RPMI8226 (cell line): ENCODE results near the gene RPH3AL.
A peak's percentile ranks its signal among the peaks of the same experiment; 100 is the strongest.

ENCODE experiments used
- DNase-seq: peaks from one replicate; pipeline ENCODE4 v3.0.0-alpha.2; 2015

The RPH3AL gene

GRCh38 chr17:351449-351738 is 1.2 kb downstream of the RPH3AL start:
- no peak for DNase-seq

DNA sequence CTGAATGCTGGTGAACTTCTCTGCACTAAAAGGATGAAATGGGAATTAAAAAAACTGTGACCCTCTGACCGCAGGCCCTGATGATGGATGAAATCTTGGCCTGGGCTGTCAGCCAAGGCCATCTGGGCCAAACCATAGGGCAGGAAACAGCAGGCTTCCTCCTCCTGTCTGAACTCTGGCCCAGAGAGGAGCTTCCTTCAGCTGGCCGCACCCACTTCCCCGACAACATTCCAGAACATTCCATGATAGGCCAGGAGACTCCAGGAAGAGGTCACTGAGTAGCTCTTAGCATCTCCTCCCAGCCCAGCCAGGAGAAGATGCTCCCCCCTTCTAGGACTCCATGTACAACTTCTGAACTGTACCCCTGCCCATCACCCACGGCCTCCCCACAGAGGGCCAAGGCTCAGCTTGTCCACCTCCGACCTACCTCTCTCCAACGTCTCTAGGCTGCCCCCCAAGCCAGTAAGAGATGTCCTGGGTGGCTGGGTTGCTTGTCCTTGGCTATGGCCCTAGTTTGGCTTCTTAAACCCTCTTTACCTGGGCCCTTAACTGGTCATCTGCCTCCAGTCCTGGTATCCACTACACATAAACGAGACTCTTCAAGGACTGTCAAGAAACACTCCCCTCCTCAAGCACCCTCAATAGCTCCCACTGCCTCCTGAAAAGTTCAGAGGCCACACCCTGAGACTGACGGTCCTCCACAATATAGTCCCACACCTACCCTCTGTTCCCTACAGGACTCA is 1.7 kb downstream of the RPH3AL start:
- DNase-seq = peak; percentile 84

DNA sequence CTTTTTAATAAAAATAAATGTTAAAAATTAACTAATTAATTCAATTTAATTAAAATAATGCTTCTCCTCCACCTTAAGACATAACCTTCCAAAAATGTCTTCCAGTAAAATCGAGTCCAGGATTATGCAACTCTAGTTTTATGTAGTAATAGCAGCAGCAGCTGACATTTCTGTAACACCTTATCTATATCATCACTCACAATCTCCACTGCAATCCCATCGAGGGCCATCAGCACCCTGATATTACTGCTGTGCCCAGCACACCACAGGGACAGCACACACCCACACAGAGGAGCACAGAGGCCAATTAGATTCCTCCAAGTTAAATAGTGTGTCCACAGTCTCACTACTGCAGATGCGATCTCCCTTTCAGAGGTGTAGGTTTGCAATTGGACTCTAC is 2.9 kb downstream of the RPH3AL start:
- DNase-seq = no peak

DNA sequence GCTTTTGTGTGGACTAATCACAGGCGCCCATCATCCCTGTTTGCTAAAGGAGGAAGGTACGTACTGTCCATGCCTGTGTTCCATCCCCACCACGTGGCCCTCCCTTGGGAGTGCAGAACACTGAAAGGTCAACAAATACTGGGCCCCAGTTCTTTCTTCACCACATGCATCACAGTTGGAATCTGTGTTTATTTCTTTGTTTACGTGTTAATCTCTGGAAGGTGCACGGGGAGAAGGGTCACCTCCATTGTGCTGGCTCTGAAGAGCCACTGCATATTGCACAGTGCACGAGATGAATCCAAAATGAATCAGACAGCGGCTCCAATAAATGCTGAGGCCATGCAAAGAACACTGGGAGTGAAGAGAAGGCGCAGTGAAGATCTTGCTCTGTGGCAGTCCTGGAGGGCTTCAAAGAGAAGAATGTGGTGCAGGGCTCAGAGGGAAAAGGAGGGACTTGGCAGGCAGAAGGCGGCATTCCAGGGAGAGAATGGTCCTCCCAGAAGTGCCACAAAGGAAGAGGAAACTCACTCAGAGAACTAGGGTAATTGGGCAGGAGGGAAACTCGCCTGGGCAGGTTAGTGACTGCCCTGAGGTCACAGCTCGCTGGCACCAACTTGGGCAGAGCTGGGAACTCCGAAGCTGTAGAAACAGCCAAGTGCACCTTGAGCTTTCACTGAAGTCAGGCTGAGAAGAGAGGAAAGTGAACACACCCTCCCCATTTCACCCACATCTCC is 3.7 kb downstream of the RPH3AL start:
- no peak for DNase-seq

DNA sequence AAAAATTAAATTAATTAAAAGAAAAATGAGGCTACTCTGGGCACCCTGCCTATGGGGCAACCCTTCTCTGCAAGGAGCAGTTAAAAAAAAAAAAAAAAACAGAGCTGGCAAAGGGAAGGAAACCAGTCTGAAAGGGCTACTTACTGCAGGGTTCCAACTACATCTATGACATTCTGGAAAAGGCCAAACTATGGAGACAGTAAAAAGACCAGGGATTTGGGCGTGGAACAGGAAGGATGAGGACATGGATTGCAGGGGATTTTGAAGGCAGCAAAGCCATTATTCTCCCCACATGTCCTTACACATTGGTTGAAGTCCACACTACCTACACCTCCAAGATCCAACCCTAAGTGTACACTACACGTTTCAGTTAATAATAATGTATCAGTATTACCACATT is 4.6 kb downstream of the RPH3AL start:
- no peak for DNase-seq

- no peak for DNase-seq
Measured at GRCh38 chr17:347309-347899, 5.2 kb downstream of the RPH3AL start.

DNA sequence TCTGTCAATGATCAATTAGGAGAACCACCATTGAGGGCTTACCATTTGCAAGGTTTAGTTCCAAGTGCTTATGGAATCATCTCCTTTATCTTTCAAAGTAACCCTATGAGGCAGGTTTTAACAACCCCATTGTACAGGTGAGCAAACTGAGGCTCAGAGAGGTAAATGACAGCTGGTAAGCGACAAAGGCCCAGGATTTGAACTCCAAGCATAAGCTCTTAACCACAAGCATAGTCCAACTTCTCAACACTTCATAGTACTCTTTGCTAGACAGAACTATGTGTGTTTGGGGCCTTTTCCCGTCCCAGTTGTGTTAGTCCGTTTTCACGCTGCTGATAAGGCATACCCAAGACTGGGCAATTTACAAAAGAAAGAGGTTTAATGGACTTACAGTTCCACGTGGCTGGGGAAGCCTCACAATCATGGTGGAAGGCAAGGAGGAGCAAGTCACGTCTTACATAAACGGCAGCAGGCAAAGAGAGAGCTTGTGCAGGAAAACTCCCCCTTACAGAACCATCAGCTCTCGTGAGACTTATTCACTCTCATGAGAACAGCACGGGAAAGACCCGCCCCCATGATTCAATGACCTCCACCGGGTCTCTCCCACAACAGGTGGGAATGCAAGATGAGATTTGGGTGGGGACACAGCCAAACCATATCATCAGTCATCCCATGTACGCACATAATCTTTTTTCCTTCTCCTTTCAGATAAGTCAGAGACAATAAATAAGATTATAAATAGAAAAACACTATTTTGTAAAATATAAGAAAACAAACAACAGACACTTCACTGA is 6.4 kb downstream of the RPH3AL start:
- no peak for DNase-seq

- DNase-seq = no peak
Measured at GRCh38 chr17:345261-345660, 7.3 kb downstream of the RPH3AL start.

DNA sequence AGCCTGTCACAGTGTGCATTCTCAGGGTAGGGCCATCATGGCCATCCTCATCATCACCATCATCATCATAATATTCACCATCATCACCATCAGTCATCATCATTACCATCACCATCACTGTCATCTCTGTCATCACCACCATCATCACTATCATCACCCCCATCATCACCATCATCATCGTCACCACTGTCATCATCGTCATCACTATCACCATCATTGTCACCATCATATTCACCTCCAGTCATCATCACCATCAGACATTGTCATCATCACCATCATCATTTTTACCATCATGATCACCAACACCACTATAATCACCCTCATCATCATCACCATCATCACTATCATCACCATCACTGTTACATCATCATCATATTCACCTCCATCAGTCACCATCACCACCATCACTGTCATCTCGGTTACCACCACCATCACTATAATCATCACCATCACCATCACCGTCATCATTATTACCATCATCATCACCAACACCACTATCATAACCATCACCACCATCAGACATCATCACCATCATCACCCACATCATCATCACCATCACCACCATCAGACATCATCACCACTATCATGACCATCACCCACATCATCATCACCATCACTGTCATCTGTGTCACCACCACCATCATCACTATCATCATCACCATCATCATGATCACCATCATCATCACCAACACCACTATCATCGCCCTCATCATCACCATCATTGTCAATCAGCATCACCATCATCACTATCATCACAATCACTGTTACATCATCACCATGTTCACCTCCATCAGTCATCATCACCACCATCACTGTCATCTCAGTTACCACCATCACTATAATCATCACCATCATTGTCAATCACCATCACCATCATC is 8.5 kb downstream of the RPH3AL start:
- no peak for DNase-seq

DNA sequence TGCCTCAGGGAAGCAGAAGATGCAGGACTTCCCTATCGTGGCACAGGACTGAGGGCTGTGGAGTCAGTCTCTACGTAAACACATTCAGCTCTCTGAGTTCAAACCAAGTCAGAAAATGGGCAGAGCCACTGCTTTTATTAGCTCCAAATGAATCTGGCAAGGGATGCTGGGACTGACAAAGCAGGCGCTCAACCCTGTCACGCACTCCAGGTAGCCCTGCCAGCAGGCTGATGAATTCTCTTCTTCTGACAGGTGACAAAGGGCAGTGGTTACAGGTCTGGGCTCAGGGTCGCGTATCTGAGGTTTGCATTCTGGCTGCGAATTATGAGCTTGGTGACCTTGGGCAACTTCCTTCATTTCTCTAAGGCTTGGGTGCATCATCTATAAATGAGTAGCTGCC is 9.4 kb downstream of the RPH3AL start:
- no peak for DNase-seq

DNA sequence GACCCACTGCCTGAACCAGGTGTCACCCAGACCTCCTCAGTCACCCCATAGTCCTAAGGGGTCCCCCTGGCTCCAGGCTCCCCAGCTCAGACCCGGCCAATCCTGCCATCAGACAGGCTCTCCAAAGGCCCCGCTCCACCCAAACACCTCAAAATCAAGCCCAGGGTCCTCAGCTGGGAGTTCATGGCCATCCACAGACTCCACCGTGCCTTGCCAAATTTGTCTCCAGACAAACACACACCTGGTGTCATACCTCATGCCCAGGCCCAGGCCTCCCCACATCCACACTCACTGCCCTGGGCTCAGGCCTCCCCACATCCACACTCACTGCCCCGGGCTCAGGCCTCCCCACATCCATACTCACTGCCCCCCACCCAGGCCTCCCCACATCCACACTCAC is 12.5 kb downstream of the RPH3AL start:
- no peak for DNase-seq

DNA sequence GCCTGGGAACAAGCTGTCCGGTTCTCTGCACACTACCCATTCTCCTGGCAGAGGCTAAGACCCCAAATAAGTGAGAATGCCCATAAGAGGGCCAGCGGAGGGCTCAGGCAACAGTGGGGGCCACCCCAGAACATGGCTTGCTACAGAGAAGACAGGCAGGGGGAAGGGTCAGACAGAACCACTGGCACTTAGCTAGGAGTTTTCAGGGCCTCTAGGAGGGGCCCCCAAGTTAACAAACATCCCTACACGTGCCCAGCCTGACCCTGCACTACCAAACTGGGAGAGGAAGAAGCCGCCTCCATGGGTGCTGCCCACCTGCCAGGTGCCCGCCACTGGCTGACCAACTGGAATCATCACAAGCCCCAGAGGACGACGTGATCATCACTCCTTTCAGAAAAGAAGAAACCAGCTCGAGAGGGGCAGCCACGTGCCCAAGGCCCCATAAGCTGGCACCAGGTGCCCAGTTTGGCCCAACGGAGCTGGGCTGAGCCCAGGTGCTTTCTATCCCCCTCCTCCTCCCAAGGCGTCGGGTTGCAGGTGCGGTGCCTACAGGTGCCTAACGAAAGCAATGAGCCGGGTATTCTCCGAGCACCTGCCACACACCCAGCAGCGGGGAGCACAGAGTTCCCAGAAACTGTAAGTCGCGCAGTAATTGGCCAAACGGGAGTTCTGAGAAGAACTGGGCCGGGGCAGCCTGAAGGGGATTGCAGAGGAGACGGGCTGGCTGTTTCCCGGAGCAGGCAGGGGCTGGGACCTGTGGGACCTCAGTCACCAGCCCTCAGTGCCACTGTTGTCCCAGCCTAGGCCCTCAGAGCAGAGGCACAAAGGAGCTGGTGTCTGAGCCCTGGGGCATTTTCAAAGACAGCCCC is 13.2 kb downstream of the RPH3AL start:
- peak; percentile 92 for DNase-seq

GRCh38 chr17:338442-339192 is 14.0 kb downstream of the RPH3AL start:
- peak; percentile 65 for DNase-seq

- DNase-seq = no peak
Measured at GRCh38 chr17:337866-338265, 14.7 kb downstream of the RPH3AL start.

- no peak for DNase-seq
Measured at GRCh38 chr17:337453-337852, 15.2 kb downstream of the RPH3AL start.

- no peak for DNase-seq
Measured at GRCh38 chr17:337022-337420, 15.6 kb downstream of the RPH3AL start.

DNA sequence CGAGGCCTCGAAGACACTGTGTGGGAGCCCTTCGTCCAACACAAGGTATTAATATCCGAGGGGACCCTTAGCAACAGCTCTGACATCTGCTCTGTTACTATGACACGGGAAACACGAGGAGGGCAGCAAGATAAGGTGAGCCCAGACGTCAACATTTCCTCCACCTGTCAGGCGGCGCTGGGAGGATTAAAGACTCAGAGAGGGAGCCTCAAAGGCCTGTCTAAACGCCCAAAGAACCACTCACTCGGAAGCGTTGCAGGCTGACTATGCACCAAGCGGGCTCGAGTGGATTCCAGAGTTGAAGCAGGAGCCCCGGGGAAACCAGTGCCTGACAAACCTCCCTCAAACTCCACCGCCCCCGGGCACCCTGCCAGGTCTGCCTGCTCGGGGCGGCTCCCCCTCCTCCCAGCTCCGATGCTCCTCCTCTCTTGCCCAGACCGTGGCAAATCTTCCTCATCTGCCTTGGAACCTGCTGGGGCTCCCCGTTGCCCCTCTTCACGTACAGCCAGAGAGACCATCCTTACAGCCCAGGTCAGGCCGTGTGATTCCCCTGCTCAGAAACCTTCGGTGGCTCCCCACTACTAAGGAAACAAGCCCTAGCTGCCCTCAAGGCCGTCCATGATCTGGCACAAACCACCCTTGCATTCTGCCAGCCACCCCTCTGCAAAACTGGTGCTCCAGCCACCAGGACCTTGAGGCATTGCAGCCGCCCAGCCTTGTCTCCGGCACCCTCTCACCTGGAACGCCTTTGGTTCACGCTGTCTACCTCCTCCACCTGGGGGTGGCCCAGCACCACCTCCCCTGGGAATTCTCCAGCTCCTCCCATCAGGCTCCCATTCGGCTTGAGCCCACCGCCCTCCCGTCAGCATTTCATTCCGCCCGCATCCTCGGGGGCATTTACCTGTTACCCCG is 16.2 kb downstream of the RPH3AL start:
- peak; percentile 69 for DNase-seq

- DNase-seq = peak; percentile 32
Measured at GRCh38 chr17:335691-336090, 16.9 kb downstream of the RPH3AL start.

- no peak for DNase-seq
Measured at GRCh38 chr17:334974-335481, 17.6 kb downstream of the RPH3AL start.
